ENCODE results near the gene RAVER2.
"Not testable (repeated sequence)": the region's sequence is repeated elsewhere in the genome, so short reads cannot be mapped to it uniquely, and the experiment has no call there.

The RAVER2 gene

GRCh38 chr1:64820572-64820971 is 75.7 kb downstream of the RAVER2 start:
- DNase-seq = not testable (repeated sequence)

- no peak for DNase-seq
These were observed 77.7 kb downstream of the RAVER2 start for GRCh38 chr1:64822621-64823020.

- peak; percentile 38 for DNase-seq
These were observed 79.0 kb downstream of the RAVER2 start for GRCh38 chr1:64823691-64824476.

- no peak for DNase-seq
These were observed 82.1 kb downstream of the RAVER2 start for GRCh38 chr1:64826991-64827390.

- no peak for DNase-seq
These were observed 84.0 kb downstream of the RAVER2 start for GRCh38 chr1:64828829-64829228.

GRCh38 chr1:64829411-64830029 is 84.6 kb downstream of the RAVER2 start:
- no peak for DNase-seq

- no peak for DNase-seq
These were observed 85.3 kb downstream of the RAVER2 start for GRCh38 chr1:64830030-64830651.

- DNase-seq = no peak
These were observed 89.9 kb downstream of the RAVER2 start for GRCh38 chr1:64834734-64835133.

GRCh38 chr1:64836802-64837201 is 91.9 kb downstream of the RAVER2 start:
- DNase-seq = no peak

GRCh38 chr1:64838486-64838885 is 93.6 kb downstream of the RAVER2 start:
- DNase-seq = no peak

GRCh38 chr1:64839261-64839660 is 94.4 kb downstream of the RAVER2 start:
- no peak for DNase-seq

GRCh38 chr1:64839732-64840405 is 95.0 kb downstream of the RAVER2 start:
- no peak for DNase-seq

GRCh38 chr1:64841330-64842065 is 96.6 kb downstream of the RAVER2 start:
- DNase-seq = no peak

- no peak for DNase-seq
These were observed 97.3 kb downstream of the RAVER2 start for GRCh38 chr1:64842224-64842623.

GRCh38 chr1:64843675-64844074 is 98.8 kb downstream of the RAVER2 start:
- no peak for DNase-seq

GRCh38 chr1:64844175-64844574 is 99.3 kb downstream of the RAVER2 start:
- DNase-seq = no peak

- no peak for DNase-seq
These were observed 99.7 kb downstream of the RAVER2 start for GRCh38 chr1:64844609-64845008.

- no peak for DNase-seq
These were observed 101.1 kb downstream of the RAVER2 start for GRCh38 chr1:64845831-64846425.

GRCh38 chr1:64846573-64847430 is 101.9 kb downstream of the RAVER2 start:
- no peak for DNase-seq

- DNase-seq = no peak
These were observed 102.8 kb downstream of the RAVER2 start for GRCh38 chr1:64847666-64848065.

- DNase-seq = no peak
These were observed 103.3 kb downstream of the RAVER2 start for GRCh38 chr1:64848136-64848535.
